ENCODE data around the gene INPP5J.

- TF ChIP-seq, protein P1, sequence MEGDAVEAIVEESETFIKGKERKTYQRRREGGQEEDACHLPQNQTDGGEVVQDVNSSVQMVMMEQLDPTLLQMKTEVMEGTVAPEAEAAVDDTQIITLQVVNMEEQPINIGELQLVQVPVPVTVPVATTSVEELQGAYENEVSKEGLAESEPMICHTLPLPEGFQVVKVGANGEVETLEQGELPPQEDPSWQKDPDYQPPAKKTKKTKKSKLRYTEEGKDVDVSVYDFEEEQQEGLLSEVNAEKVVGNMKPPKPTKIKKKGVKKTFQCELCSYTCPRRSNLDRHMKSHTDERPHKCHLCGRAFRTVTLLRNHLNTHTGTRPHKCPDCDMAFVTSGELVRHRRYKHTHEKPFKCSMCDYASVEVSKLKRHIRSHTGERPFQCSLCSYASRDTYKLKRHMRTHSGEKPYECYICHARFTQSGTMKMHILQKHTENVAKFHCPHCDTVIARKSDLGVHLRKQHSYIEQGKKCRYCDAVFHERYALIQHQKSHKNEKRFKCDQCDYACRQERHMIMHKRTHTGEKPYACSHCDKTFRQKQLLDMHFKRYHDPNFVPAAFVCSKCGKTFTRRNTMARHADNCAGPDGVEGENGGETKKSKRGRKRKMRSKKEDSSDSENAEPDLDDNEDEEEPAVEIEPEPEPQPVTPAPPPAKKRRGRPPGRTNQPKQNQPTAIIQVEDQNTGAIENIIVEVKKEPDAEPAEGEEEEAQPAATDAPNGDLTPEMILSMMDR (IDR thresholded peaks at IDR 0.05), result no peak
- no peak for TF ChIP-seq POLR2A (IDR thresholded peaks at IDR 0.05)
Measured at GRCh38 chr22:31103899-31104694, 18.7 kb upstream of the INPP5J start.

All from heart left ventricle (tissue), 13 donors.